H1 (cell line): ENCODE results near the gene PCBP2. TPM values are rescaled to one million over a fixed set of nuclear protein-coding genes. Genes with fewer than 3 reads are reported as not detected.

ENCODE experiments used
- CTCF ChIA-PET: fragments of 300-600 bp; sonication (Branson Sonifier 250); formaldehyde crosslinking; loops from one replicate; lab custom pipeline; 2021; ENCODE audit not compliant: partially characterized antibody; lab: Charles Lee
- POLR2A ChIA-PET: fragments of 300-600 bp; sonication (Branson Sonifier 250); formaldehyde crosslinking; loops from one replicate; lab custom pipeline; 2021; ENCODE audit warnings: inconsistent platforms; ENCODE audit not compliant: partially characterized antibody; lab: Charles Lee
- DNase-seq, 2 experiments: peaks; one replicate each; pipeline versions ENCODE4 v3.0.0 to v3.0.0-alpha.2; 2010 to 2022; ENCODE audit warnings: low spot score in 2 of 2, low read depth in 1 of 2, mixed read lengths in 1 of 2
- FAIRE-seq: peaks from 2 replicates; lab custom pipeline; 2011; peaks lifted over from hg19 to GRCh38; lab: Jason Lieb, UNC
- H2AFZ ChIP-seq: 2 replicates; pipeline ENCODE4 v1.8.1; 2012; ENCODE audit warnings: low read length, inconsistent platforms
- H2AK5ac ChIP-seq: 2 replicates; pipeline ENCODE4 v1.6.1; 2013; ENCODE audit warnings: low read depth, low read length
- H2BK120ac ChIP-seq: replicated peaks from 2 replicates; pipeline ENCODE3; 2013; ENCODE audit warnings: low read depth, low read length, inconsistent platforms
- H2BK12ac ChIP-seq: 2 replicates; pipeline ENCODE4 v1.6.1; 2013; ENCODE audit warnings: low read depth, low read length
- H2BK15ac ChIP-seq: 2 replicates; pipeline ENCODE4 v1.6.1; 2013; ENCODE audit warnings: low read length
- H2BK20ac ChIP-seq: 2 replicates; pipeline ENCODE4 v1.6.1; 2013; ENCODE audit warnings: low read length
- H2BK5ac ChIP-seq: 2 replicates; pipeline ENCODE4 v1.6.1; 2013; ENCODE audit warnings: low read depth, low read length
- H3K14ac ChIP-seq: 2 replicates; pipeline ENCODE4 v1.6.1; 2013; ENCODE audit warnings: inconsistent platforms; ENCODE audit not compliant: insufficient read length
- H3K18ac ChIP-seq: 2 replicates; pipeline ENCODE4 v1.6.1; 2013; ENCODE audit warnings: low read length; ENCODE audit errors: extremely low read depth
- H3K23ac ChIP-seq: 2 replicates; pipeline ENCODE4 v1.6.1; 2013; ENCODE audit warnings: inconsistent platforms; ENCODE audit not compliant: insufficient read length
- H3K23me2 ChIP-seq: 2 replicates; pipeline ENCODE4 v1.6.1; 2013; ENCODE audit warnings: low read depth, low read length
- H3K27ac ChIP-seq: 2 replicates; pipeline ENCODE4 v1.6.1; 2011; ENCODE audit warnings: low read depth, low read length, inconsistent platforms
- H3K27me3 ChIP-seq, 4 experiments: replicated peaks in 1 of 4; 1 replicate in 1 of 4; 2 replicates in 3 of 4; pipeline versions ENCODE4 v1.6.1 to v1.8.1; 2011 to 2013; ENCODE audit warnings: low read length in 3 of 4, mild to moderate bottlenecking in 3 of 4, inconsistent platforms in 2 of 4, mixed read lengths in 2 of 4, moderate library complexity in 1 of 4; ENCODE audit not compliant: control insufficient read depth in 3 of 4, insufficient read depth in 3 of 4; ENCODE audit errors: extremely low read depth in 1 of 4
- H3K36me3 ChIP-seq, 4 experiments: 2 replicates each; pipeline versions ENCODE4 v1.6.1 to v1.8.1; 2011 to 2013; ENCODE audit warnings: mild to moderate bottlenecking in 4 of 4, low read length in 3 of 4, moderate library complexity in 2 of 4, control low read depth in 1 of 4, inconsistent platforms in 1 of 4; ENCODE audit not compliant: insufficient read depth in 4 of 4, control insufficient read depth in 2 of 4
- H3K4ac ChIP-seq: replicated peaks from 2 replicates; pipeline ENCODE3; 2013; ENCODE audit warnings: low read length, low read depth, mixed read lengths, inconsistent platforms; ENCODE audit not compliant: insufficient read length
- H3K4me1 ChIP-seq, 4 experiments: replicated peaks in 1 of 4; 1 replicate in 1 of 4; 2 replicates in 3 of 4; pipeline versions ENCODE4 v1.6.1 to v1.8.1; 2011 to 2013; ENCODE audit warnings: low read length in 3 of 4, inconsistent platforms in 2 of 4, mixed read lengths in 1 of 4; ENCODE audit not compliant: insufficient read depth in 4 of 4, control insufficient read depth in 3 of 4
- H3K4me2 ChIP-seq, 2 experiments: 2 replicates each; pipeline versions ENCODE4 v1.6.1 to v1.8.1; 2011 to 2013; ENCODE audit warnings: low read depth in 2 of 2, low read length in 2 of 2, control low read depth in 1 of 2, inconsistent platforms in 1 of 2, mild to moderate bottlenecking in 1 of 2; ENCODE audit not compliant: insufficient read depth in 1 of 2
- H3K4me3 ChIP-seq, 4 experiments: fragments of 200-600, 300-600 bp in 1 of 4; sonication (generic), shearing (Covaris generic), sonication (Bioruptor Twin) in 1 of 4; 2 replicates each; pipeline versions ENCODE4 v1.5.1 to v1.8.1; 2011 to 2016; ENCODE audit warnings: low read length in 4 of 4, low read depth in 3 of 4, control low read depth in 2 of 4, inconsistent platforms in 2 of 4, mild to moderate bottlenecking in 2 of 4, mixed read lengths in 1 of 4, moderate library complexity in 1 of 4; ENCODE audit not compliant: insufficient read depth in 2 of 4; ENCODE audit errors: extremely low read depth in 1 of 4
- H3K56ac ChIP-seq: replicated peaks from 2 replicates; pipeline ENCODE3; 2013; ENCODE audit warnings: low read depth, mild to moderate bottlenecking, mixed read lengths, low read length, inconsistent platforms; ENCODE audit not compliant: insufficient read length
- H3K79me1 ChIP-seq: 2 replicates; pipeline ENCODE4 v1.6.1; 2013; ENCODE audit warnings: low read depth, low read length, control low read depth
- H3K79me2 ChIP-seq, 2 experiments: 2 replicates each; pipeline versions ENCODE4 v1.6.1 to v1.8.1; 2012 to 2013; ENCODE audit warnings: low read length in 2 of 2, mild to moderate bottlenecking in 2 of 2, inconsistent platforms in 1 of 2; ENCODE audit not compliant: insufficient read depth in 2 of 2, control insufficient read depth in 1 of 2
- H3K9ac ChIP-seq, 4 experiments: replicated peaks in 1 of 4; 1 replicate in 1 of 4; 2 replicates in 3 of 4; pipeline versions ENCODE4 v1.6.1 to v1.8.1; 2011 to 2013; ENCODE audit warnings: low read depth in 3 of 4, low read length in 3 of 4, control low read depth in 2 of 4, mild to moderate bottlenecking in 2 of 4, moderate library complexity in 2 of 4, inconsistent platforms in 1 of 4; ENCODE audit errors: extremely low read depth in 1 of 4
- H3K9me3 ChIP-seq, 2 experiments: 2 replicates each; pipeline versions ENCODE4 v1.6.1 to v1.8.1; 2012 to 2013; ENCODE audit warnings: mild to moderate bottlenecking in 2 of 2, moderate library complexity in 2 of 2, control low read depth in 1 of 2, inconsistent platforms in 1 of 2, low read depth in 1 of 2, low read length in 1 of 2, mixed read lengths in 1 of 2; ENCODE audit not compliant: insufficient read depth in 2 of 2
- H4K20me1 ChIP-seq, 2 experiments: replicated peaks in 1 of 2; 2 replicates each; pipeline versions ENCODE3 to v1.8.1; 2011 to 2013; ENCODE audit warnings: inconsistent platforms in 2 of 2, low read length in 2 of 2, mild to moderate bottlenecking in 1 of 2; ENCODE audit not compliant: insufficient read depth in 2 of 2, control insufficient read depth in 1 of 2
- H4K5ac ChIP-seq: 2 replicates; pipeline ENCODE4 v1.6.1; 2013; ENCODE audit warnings: low read length, low read depth, mixed read lengths, inconsistent platforms; ENCODE audit not compliant: insufficient read length
- H4K8ac ChIP-seq: 2 replicates; pipeline ENCODE4 v1.8.0; 2013; ENCODE audit warnings: mild to moderate bottlenecking, moderate library complexity, low read length, inconsistent platforms; ENCODE audit not compliant: insufficient read depth; ENCODE audit errors: extremely low read depth
- H4K91ac ChIP-seq: replicated peaks from 2 replicates; pipeline ENCODE3; 2013; ENCODE audit warnings: low read length, mixed read lengths, inconsistent platforms; ENCODE audit not compliant: insufficient read length
- MAFK ChIP-seq: IDR thresholded peaks from 2 replicates; pipeline ENCODE4 v1.6.1; 2012; ENCODE audit warnings: low read depth, mild to moderate bottlenecking, improper control_type of control experiment, low read length
- SAP30 ChIP-seq: fragments of 300-600 bp; sonication (generic); IDR thresholded peaks from 2 replicates; pipeline ENCODE4 v1.7.1; 2012; ENCODE audit warnings: low read length, moderate library complexity, mild to moderate bottlenecking, inconsistent platforms; ENCODE audit not compliant: insufficient read depth, insufficient replicate concordance
- WGBS, 2 experiments: shearing (Covaris generic) in 1 of 2; methylation state at CpG; one replicate each; pipeline versions ENCODE4 v1.1.6 to v1.1.7; 2013 to 2015; ENCODE audit warnings: low lambda C conversion rate in 2 of 2, mixed read lengths in 2 of 2, inconsistent platforms in 1 of 2, low coverage in 1 of 2, missing lambda C conversion rate in 1 of 2; ENCODE audit not compliant: insufficient replicate concordance in 2 of 2, insufficient coverage in 1 of 2, insufficient read length in 1 of 2; ENCODE audit errors: extremely low coverage in 1 of 2, missing lambda C conversion rate in 1 of 2; 5-methylcytosine and 5-hydroxymethylcytosine counted together
- polyA plus RNA-seq, 7 experiments: library from polyadenylated mRNA; depleted of rRNA in 3 of 7; stranded (reverse) in 5 of 7; unstranded in 2 of 7; fragments of >200 nt in 5 of 7; fragments of 200-250 nt in 2 of 7; gene quantifications; 1 replicate in 5 of 7; 2 replicates in 1 of 7; 4 replicates in 1 of 7; pipeline versions ENCODE4 v1.2.1 to v1.2.3, GENCODE V29; 2011 to 2013; ENCODE audit warnings: missing spikeins in 2 of 7, mixed read lengths in 2 of 7
- total RNA-seq: library from RNA; stranded (reverse); fragmentation: NEBNext Ultra II Directional; extraction: Animal tissue kit (Norgen Biotek cat#: 25700); gene quantifications from 2 replicates; pipeline ENCODE4 v1.2.1, GENCODE V29; 2021

Gene PCBP2
- total and polyA plus RNA-seq, 2 of the 8 experiments (the other 6 are each of a cell fraction or from before 2014, with no cell fraction given) = 470 to 1,123 TPM

DNA sequence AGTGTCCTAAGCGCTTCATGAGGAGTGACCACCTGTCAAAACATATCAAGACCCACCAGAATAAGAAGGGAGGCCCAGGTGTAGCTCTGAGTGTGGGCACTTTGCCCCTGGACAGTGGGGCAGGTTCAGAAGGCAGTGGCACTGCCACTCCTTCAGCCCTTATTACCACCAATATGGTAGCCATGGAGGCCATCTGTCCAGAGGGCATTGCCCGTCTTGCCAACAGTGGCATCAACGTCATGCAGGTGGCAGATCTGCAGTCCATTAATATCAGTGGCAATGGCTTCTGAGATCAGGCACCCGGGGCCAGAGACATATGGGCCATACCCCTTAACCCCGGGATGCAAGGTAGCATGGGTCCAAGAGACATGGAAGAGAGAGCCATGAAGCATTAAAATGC, 41.0 kb upstream of the PCBP2 start:
- peaks cover 4 to 53% (median 34%) of the 10 kb centered on the region in 4 experiments; a peak in 7 of 8 replicates for H3K36me3 ChIP-seq
- H2BK12ac ChIP-seq = no peak overlapping the region
- POLR2A ChIA-PET = interaction anchor here (0.6 to 1.6 kb wide), 5 partner anchors 15 to 72 kb away, joined by 3 to 4 read pairs (median 3); no protein-coding TSS in a partner anchor
- no peak for TF ChIP-seq MAFK
- no peak for TF ChIP-seq SAP30

More for the DNA sequence above, 41.0 kb upstream of the PCBP2 start:
- Histone ChIP-seq H3K9ac (no peak overlapping the region), H3K23me2 (no peaks in the 10 kb centered on the region), H4K5ac (no peak overlapping the region), H3K27me3 (no peaks in the 10 kb centered on the region), H2AK5ac (no peak overlapping the region), H2BK15ac (no peak overlapping the region), H2BK5ac (no peak overlapping the region), H2BK20ac (no peak overlapping the region), H3K27ac (no peak overlapping the region), H2BK120ac (no peak overlapping the region), H3K4me2 (no peak overlapping the region), H3K14ac (no peak overlapping the region), H3K18ac (no peak overlapping the region), H4K20me1 (peaks cover 2 to 7% of the 10 kb centered on the region in 2 experiments), H2AFZ (no peak overlapping the region), H3K9me3 (no peaks in the 10 kb centered on the region), H3K56ac (no peak overlapping the region), H3K4ac (no peak overlapping the region), H3K79me2 (no peaks in the 10 kb centered on the region), H4K91ac (no peak overlapping the region), H3K23ac (no peak overlapping the region), H3K4me1 (no peaks in the 10 kb centered on the region; a peak in 1 of 7 replicates), H4K8ac (no peak overlapping the region), H3K79me1 (no peaks in the 10 kb centered on the region), H3K4me3 (no peak overlapping the region)
- FAIRE-seq (no peak), DNase-seq (no peak)
- CTCF ChIA-PET = interaction anchor here (0.9 to 2.6 kb wide), 4 partner anchors 10 to 90 kb away, joined by 3 to 13 read pairs (median 4); partner anchors contain the start of gene AAAS
- WGBS, 2 experiments = 95% methylated on average over 5 of the region's 5 CpGs; no CpG with 5 or more reads in 1 of the 2 experiments
